HepG2 (cell line): Measurements from ENCODE around the gene HOXA9. TPM values are rescaled to one million over a fixed set of nuclear protein-coding genes. Genes with fewer than 3 reads are reported as not detected.

Experiments
- ATAC-seq: fragments of 200-7000 bp; cut with Tn5 transposase; 3 replicates; pipeline ENCODE4 v1.9.1; 2020; ENCODE audit warnings: mild to moderate bottlenecking, moderate library complexity
- BruUV-seq: library from RNA; stranded (reverse); fragments of 400-500 nt; replicated peaks from 2 replicates; lab custom pipeline; 2021; lab: Mats Ljungman, UMichigan
- CTCF ChIA-PET: fragments of 300-600 bp; formaldehyde crosslinking; extraction: SDS; loops from one replicate; lab custom pipeline; 2021; ENCODE audit warnings: low total read pairs, inconsistent platforms, low intra/inter-chr PET ratio; lab: Yijun Ruan, JAX
- POLR2A ChIA-PET: fragments of 350-600 bp; sonication (Branson Sonifier 250); formaldehyde crosslinking; loops from one replicate; lab custom pipeline; 2020; ENCODE audit warnings: antibody characterized with exemption, inconsistent platforms; lab: Yijun Ruan, JAX
- DNase-seq: peaks from one replicate; pipeline ENCODE4 v3.0.0-alpha.2; 2015; ENCODE audit warnings: low spot score
- FAIRE-seq: peaks from 3 replicates; lab custom pipeline; 2011; peaks lifted over from hg19 to GRCh38; lab: Jason Lieb, UNC
- H2AFZ ChIP-seq: one replicate; pipeline ENCODE4 v1.6.1; 2011; ENCODE audit warnings: low read length, inconsistent platforms
- H3K27ac ChIP-seq: fragments of 300-600 bp; 3 replicates; pipeline ENCODE4 v1.8.0; 2011; ENCODE audit warnings: mixed run types, mild to moderate bottlenecking, mixed read lengths, low read length, inconsistent platforms; ENCODE audit not compliant: insufficient read depth; ENCODE audit errors: extremely low read length
- H3K27me3 ChIP-seq, 2 experiments: fragments of 200-600 bp in 1 of 2; 2 replicates in 1 of 2; 3 replicates in 1 of 2; pipeline versions ENCODE4 v1.6.0 to v1.8.0; 2011; ENCODE audit warnings: low read length in 2 of 2, mild to moderate bottlenecking in 2 of 2, moderate library complexity in 2 of 2, inconsistent platforms in 1 of 2; ENCODE audit not compliant: insufficient read depth in 2 of 2, control insufficient read depth in 1 of 2
- H3K36me3 ChIP-seq, 2 experiments: fragments of 200-600 bp in 1 of 2; replicated peaks in 1 of 2; 2 replicates in 1 of 2; 3 replicates in 1 of 2; pipeline versions ENCODE4 v1.5.1 to v1.8.0; 2011; ENCODE audit warnings: low read length in 2 of 2, inconsistent platforms in 1 of 2; ENCODE audit not compliant: insufficient read depth in 2 of 2, control insufficient read depth in 1 of 2
- H3K4me1 ChIP-seq: 2 replicates; pipeline ENCODE4 v1.5.1; 2012; ENCODE audit warnings: low read length, inconsistent platforms; ENCODE audit not compliant: insufficient read depth
- H3K4me2 ChIP-seq: 2 replicates; pipeline ENCODE4 v1.6.0; 2011; ENCODE audit warnings: low read depth, low read length, inconsistent platforms
- H3K4me3 ChIP-seq, 3 experiments: fragments of 200-600 bp in 1 of 3; sonication (generic), shearing (Covaris generic) in 1 of 3; replicated peaks in 1 of 3; 2 replicates each; pipeline ENCODE4 v1.5.1; 2011 to 2016; ENCODE audit warnings: low read length in 3 of 3, inconsistent platforms in 2 of 3, low read depth in 2 of 3, mild to moderate bottlenecking in 2 of 3, control low read depth in 1 of 3, mixed read lengths in 1 of 3; ENCODE audit not compliant: insufficient read depth in 1 of 3
- H3K79me2 ChIP-seq: one replicate; pipeline ENCODE4 v1.6.1; 2011; ENCODE audit warnings: low read length, inconsistent platforms; ENCODE audit not compliant: insufficient read depth
- H3K9ac ChIP-seq: 2 replicates; pipeline ENCODE4 v1.6.0; 2011; ENCODE audit warnings: mild to moderate bottlenecking, low read depth, low read length, inconsistent platforms; ENCODE audit not compliant: insufficient read depth
- H3K9me3 ChIP-seq: 2 replicates; pipeline ENCODE4 v1.5.1; 2012; ENCODE audit warnings: mild to moderate bottlenecking, low read length
- H4K20me1 ChIP-seq: 2 replicates; pipeline ENCODE4 v1.6.0; 2011; ENCODE audit warnings: inconsistent platforms, mild to moderate bottlenecking, low read length, moderate library complexity; ENCODE audit not compliant: insufficient read depth
- AKAP8 ChIP-seq: sonication (generic); formaldehyde crosslinking; IDR thresholded peaks from 2 replicates; pipeline ENCODE4 v1.5.1; 2020; ENCODE audit warnings: mild to moderate bottlenecking, missing genetic modification reagents
- WGBS: methylation state at CpG from one replicate; pipeline ENCODE4 v1.1.6; 2017; ENCODE audit warnings: low lambda C conversion rate; 5-methylcytosine and 5-hydroxymethylcytosine counted together
- in situ Hi-C: cut with HindIII; loops from 2 replicates; pipeline ENCODE4 v1.10.0; 2017; ENCODE audit warnings: low pct_unique_long_range_greater_than_20kb; ENCODE audit not compliant: extremely low pct_ligation_motif_present
- intact Hi-C: fragments of 100-400 bp; cut with micrococcal nuclease; formaldehyde crosslinking; loops from one replicate; pipeline ENCODE4 v1.10.0; 2022; ENCODE audit not compliant: unreplicated experiment
- polyA plus RNA-seq, 8 experiments: library from polyadenylated mRNA; depleted of rRNA in 3 of 8; stranded (reverse) in 7 of 8; unstranded in 1 of 8; fragments of >200 nt; fragmentation: Illumina TruSeq in 4 of 8; extraction: Trizol in 4 of 8; gene quantifications; 2 replicates each; pipeline versions ENCODE4 v1.2.1 to v1.2.3, GENCODE V29; 2011 to 2016; ENCODE audit warnings: low read depth in 4 of 8, missing spikeins in 1 of 8, mixed read lengths in 1 of 8; ENCODE audit not compliant: insufficient read depth in 1 of 8
- total RNA-seq, 5 experiments: library from RNA; depleted of rRNA; stranded (reverse); fragments of >200 nt; fragmentation: Illumina TruSeq; extraction: Trizol; gene quantifications; 2 replicates each; pipeline ENCODE4 v1.2.3, GENCODE V29; 2016; ENCODE audit warnings: low read depth in 1 of 5
- TF ChIP-seq, protein P1 (sequence below): sonication (generic); formaldehyde crosslinking; IDR thresholded peaks from 2 replicates; pipeline ENCODE4 v1.5.1; 2020; ENCODE audit warnings: mild to moderate bottlenecking, missing genetic modification reagents, moderate library complexity
- TF ChIP-seq, protein P2 (sequence below): sonication (generic); formaldehyde crosslinking; IDR thresholded peaks from 2 replicates; pipeline ENCODE4 v1.8.1; 2023; ENCODE audit warnings: missing genetic modification reagents, mild to moderate bottlenecking, borderline replicate concordance

HOXA9 gene
- total and polyA plus RNA-seq, 2 of the 13 experiments (the other 11 are each of a cell fraction or from before 2014, with no cell fraction given): not detected

DNA sequence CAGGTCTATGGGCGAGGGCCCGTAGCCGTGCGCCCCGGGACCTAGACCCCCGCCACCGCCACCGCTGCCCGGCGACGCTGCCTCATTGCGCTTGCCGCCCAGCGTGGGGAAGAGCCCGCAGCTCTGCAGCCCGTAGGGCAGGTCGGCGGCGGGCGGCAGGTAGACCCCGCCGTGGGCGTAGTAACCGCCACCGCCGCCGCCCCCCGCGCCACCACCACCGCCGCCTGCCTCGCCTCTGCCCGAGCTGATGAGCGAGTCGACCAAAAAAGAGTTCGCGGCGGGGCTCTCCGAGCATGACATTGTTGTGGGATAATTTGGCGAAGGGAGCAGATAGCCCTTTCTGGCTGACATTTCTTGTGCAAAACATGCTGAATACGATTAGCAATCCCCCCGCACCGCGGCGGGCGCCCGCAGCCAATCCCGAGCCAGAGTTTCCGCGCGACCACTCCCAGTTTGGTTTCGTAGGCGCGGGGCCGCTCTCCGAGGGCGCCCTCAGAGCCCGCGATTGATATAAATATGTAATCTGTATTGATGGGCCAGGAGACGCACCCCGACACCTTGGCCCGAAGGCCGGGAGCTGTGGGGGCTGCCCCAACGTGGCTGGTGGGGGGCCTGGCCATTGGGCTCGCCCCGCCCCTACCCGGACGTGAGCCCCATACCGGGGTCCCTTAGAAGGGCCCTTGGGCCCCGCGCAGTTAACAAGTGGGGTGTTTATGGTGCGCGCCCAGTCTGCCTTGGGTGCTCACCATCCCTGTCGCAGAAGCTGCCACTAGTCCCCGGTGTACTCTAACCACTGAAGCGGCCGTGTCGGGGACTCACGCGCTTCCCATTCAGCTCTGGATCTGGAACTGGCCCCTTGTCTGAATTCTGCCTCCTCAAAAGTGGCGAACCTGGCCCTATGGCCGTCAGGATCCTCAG is 8.9 kb upstream of the HOXA9 start, which contains the start of gene HOXA10:
Gene HOXA10 (minus strand): TSS at position 365 of the 918 bp plus-strand sequence. CDS start 14 bp downstream, at position 351.
- no peaks in the 10 kb centered on the region for H3K79me2 ChIP-seq
- ChIA-PET POLR2A (interaction anchor here (0.6 kb wide), 1 partner anchor 11 kb away, joined by 3 read pairs; the partner anchor contains the start of gene HOXA11), CTCF (no interaction called here)
- no peak within 1 kb of the TSS for H3K27ac ChIP-seq
- H3K4me2 ChIP-seq: peak within 1 kb of the TSS; percentile 58
- H3K4me3 ChIP-seq: peak within 1 kb of the TSS; percentile 16 to 51 (median 16); a peak in 3 of 6 replicates
- H3K4me1 ChIP-seq: peaks cover 20% of the 10 kb centered on the region
- no TSS peak for BruUV-seq
- 90% methylated on average over 50 of the region's 82 CpGs for WGBS
- FAIRE-seq (no peak), DNase-seq (no peak), ATAC-seq (no peak)
- H2AFZ ChIP-seq: no peak within 1 kb of the TSS
- H3K9ac ChIP-seq: no peak within 1 kb of the TSS
- H3K36me3 ChIP-seq: no peaks in the 10 kb centered on the region
- in situ Hi-C loops: loop anchor here (25.0 kb wide), 1 partner anchor 1087 kb away; no protein-coding TSS in a partner anchor
- intact Hi-C loops: no loop called here
- H3K27me3 ChIP-seq: peaks cover 0 to 69% of the 10 kb centered on the region in 2 experiments
- TF ChIP-seq, protein P1, sequence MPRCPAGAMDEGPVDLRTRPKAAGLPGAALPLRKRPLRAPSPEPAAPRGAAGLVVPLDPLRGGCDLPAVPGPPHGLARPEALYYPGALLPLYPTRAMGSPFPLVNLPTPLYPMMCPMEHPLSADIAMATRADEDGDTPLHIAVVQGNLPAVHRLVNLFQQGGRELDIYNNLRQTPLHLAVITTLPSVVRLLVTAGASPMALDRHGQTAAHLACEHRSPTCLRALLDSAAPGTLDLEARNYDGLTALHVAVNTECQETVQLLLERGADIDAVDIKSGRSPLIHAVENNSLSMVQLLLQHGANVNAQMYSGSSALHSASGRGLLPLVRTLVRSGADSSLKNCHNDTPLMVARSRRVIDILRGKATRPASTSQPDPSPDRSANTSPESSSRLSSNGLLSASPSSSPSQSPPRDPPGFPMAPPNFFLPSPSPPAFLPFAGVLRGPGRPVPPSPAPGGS (CRISPR knock-in tag): no peak
- TF ChIP-seq AKAP8 (CRISPR knock-in tag): no peak
- TF ChIP-seq, protein P2, sequence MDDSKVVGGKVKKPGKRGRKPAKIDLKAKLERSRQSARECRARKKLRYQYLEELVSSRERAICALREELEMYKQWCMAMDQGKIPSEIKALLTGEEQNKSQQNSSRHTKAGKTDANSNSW (CRISPR knock-in tag): no peak
- no peaks in the 10 kb centered on the region for H4K20me1 ChIP-seq
- no peaks in the 10 kb centered on the region for H3K9me3 ChIP-seq
